Ishikawa (cell line): Measurements from ENCODE around the gene PUDP.

Source experiments
- CEBPB ChIP-seq: IDR thresholded peaks from 2 replicates; pipeline ENCODE4 v1.6.1; 2012
- EGR1 ChIP-seq: IDR thresholded peaks from 2 replicates; pipeline ENCODE4 v1.6.1; 2012
- EP300 ChIP-seq: IDR thresholded peaks from 2 replicates; pipeline ENCODE4 v1.6.1; 2012; ENCODE audit warnings: borderline replicate concordance
- FOXM1 ChIP-seq: IDR thresholded peaks from 2 replicates; pipeline ENCODE4 v1.6.1; 2012; ENCODE audit warnings: low read depth, borderline replicate concordance
- RAD21 ChIP-seq: IDR thresholded peaks from 2 replicates; pipeline ENCODE4 v1.6.1; 2012; ENCODE audit warnings: low read depth
- REST ChIP-seq: IDR thresholded peaks from 2 replicates; pipeline ENCODE4 v1.6.1; 2012; ENCODE audit warnings: low read depth, mild to moderate bottlenecking
- TAF1 ChIP-seq: IDR thresholded peaks from 2 replicates; pipeline ENCODE4 v1.6.1; 2012; ENCODE audit warnings: low read depth, mild to moderate bottlenecking
- TEAD4 ChIP-seq: IDR thresholded peaks from 2 replicates; pipeline ENCODE4 v1.6.1; 2012
- YY1 ChIP-seq: IDR thresholded peaks from 2 replicates; pipeline ENCODE4 v1.6.1; 2012; ENCODE audit warnings: low read depth
- TF ChIP-seq, protein P1 (sequence below): IDR thresholded peaks from 2 replicates; pipeline ENCODE4 v1.6.1; 2012

- TF ChIP-seq TEAD4 (no peak), EP300 (no peak), YY1 (no peak), TAF1 (no peak), REST (no peak), EGR1 (no peak), FOXM1 (no peak), CEBPB (no peak), RAD21 (no peak)
- TF ChIP-seq, protein P1, sequence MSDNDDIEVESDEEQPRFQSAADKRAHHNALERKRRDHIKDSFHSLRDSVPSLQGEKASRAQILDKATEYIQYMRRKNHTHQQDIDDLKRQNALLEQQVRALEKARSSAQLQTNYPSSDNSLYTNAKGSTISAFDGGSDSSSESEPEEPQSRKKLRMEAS, result no peak
Observed at GRCh38 chrX:7143076-7143475, 4.9 kb downstream of the PUDP start.
